ENCODE measurements around the gene NEGR1. TPM values are rescaled to one million over a fixed set of nuclear protein-coding genes. Genes with fewer than 3 reads are reported as not detected.

The NEGR1 gene
- total RNA-seq, 2 experiments from 2014 or later: not detected

- Histone ChIP-seq H3K27ac (ENCODE audit: low read depth, low read length, poor library complexity, severe bottlenecking) (no peak overlapping the region), H3K4me3 (ENCODE audit: low read depth, low read length, poor library complexity, severe bottlenecking) (no peak overlapping the region), H3K9me3 (ENCODE audit: low read length) (no peaks in the 10 kb centered on the region), H2AFZ (ENCODE audit: low read length) (no peak overlapping the region), H3K9me2 (ENCODE audit: insufficient read depth, low read length) (no peaks in the 10 kb centered on the region), H3K79me2 (ENCODE audit: insufficient read depth, low read depth, low read length) (no peaks in the 10 kb centered on the region), H4K20me1 (ENCODE audit: insufficient read depth, low read length) (no peaks in the 10 kb centered on the region), H3K4me2 (ENCODE audit: low read length) (no peak overlapping the region), H3K36me3 (ENCODE audit: insufficient read depth, low read length) (no peaks in the 10 kb centered on the region), H3K4me1 (ENCODE audit: insufficient read depth, low read length, poor library complexity, severe bottlenecking) (no peaks in the 10 kb centered on the region)
- ChIA-PET CTCF (ENCODE audit: unreplicated experiment) (no interaction called here), POLR2A (interaction anchor here (0.7 to 1.3 kb wide), 2 partner anchors 9 to 15 kb away, joined by 3 to 4 read pairs; no protein-coding TSS in a partner anchor)
- intact Hi-C loops (cut with micrococcal nuclease; ENCODE audit: unreplicated experiment): no loop called here
- BruUV-seq (replicated peaks): no TSS peak
- DNase-seq (ENCODE audit: low spot score): no peak
- TF ChIP-seq CTCF (conservative IDR thresholded peaks at IDR 0.05; ENCODE audit: low read length) (no peak), EZH2phosphoT487 (IDR thresholded peaks at IDR 0.05; ENCODE audit: borderline replicate concordance, low read depth, low read length) (no peak)
Observed at GRCh38 chr1:71817028-71817427, 465.3 kb downstream of the NEGR1 start.

- CTCF ChIA-PET (ENCODE audit: unreplicated experiment): no interaction called here
- no peak for DNase-seq (ENCODE audit: low spot score)
- Histone ChIP-seq H3K79me2 (ENCODE audit: insufficient read depth, low read depth, low read length) (no peaks in the 10 kb centered on the region), H3K4me1 (ENCODE audit: insufficient read depth, low read length, poor library complexity, severe bottlenecking) (no peaks in the 10 kb centered on the region), H2AFZ (ENCODE audit: low read length) (no peak overlapping the region), H3K4me2 (ENCODE audit: low read length) (no peak overlapping the region), H3K9me2 (ENCODE audit: insufficient read depth, low read length) (no peaks in the 10 kb centered on the region), H3K4me3 (ENCODE audit: low read depth, low read length, poor library complexity, severe bottlenecking) (no peak overlapping the region), H3K9me3 (ENCODE audit: low read length) (no peaks in the 10 kb centered on the region), H3K36me3 (ENCODE audit: insufficient read depth, low read length) (no peaks in the 10 kb centered on the region), H3K27ac (ENCODE audit: low read depth, low read length, poor library complexity, severe bottlenecking) (no peak overlapping the region), H4K20me1 (ENCODE audit: insufficient read depth, low read length) (no peaks in the 10 kb centered on the region)
- TF ChIP-seq EZH2phosphoT487 (IDR thresholded peaks at IDR 0.05; ENCODE audit: borderline replicate concordance, low read depth, low read length): no peak
- TF ChIP-seq CTCF (conservative IDR thresholded peaks at IDR 0.05; ENCODE audit: low read length): no peak
- intact Hi-C loops (cut with micrococcal nuclease; ENCODE audit: unreplicated experiment): no loop called here
- POLR2A ChIA-PET: interaction anchor here (0.5 to 1.6 kb wide), 4 partner anchors 13 to 364 kb away, joined by 3 to 5 read pairs (median 4); no protein-coding TSS in a partner anchor
- BruUV-seq (replicated peaks): no TSS peak
Observed at GRCh38 chr1:71809085-71809484, 473.3 kb downstream of the NEGR1 start.

GRCh38 chr1:71804140-71804539, 478.2 kb downstream of the NEGR1 start:
- H3K9me2 ChIP-seq (ENCODE audit: insufficient read depth, low read length): no peaks in the 10 kb centered on the region
- no peak for DNase-seq (ENCODE audit: low spot score)
- H3K4me1 ChIP-seq (ENCODE audit: insufficient read depth, low read length, poor library complexity, severe bottlenecking): no peaks in the 10 kb centered on the region
- no peaks in the 10 kb centered on the region for H4K20me1 ChIP-seq (ENCODE audit: insufficient read depth, low read length)
- no peak overlapping the region for H3K4me3 ChIP-seq (ENCODE audit: low read depth, low read length, poor library complexity, severe bottlenecking)
- H3K9me3 ChIP-seq (ENCODE audit: low read length): no peaks in the 10 kb centered on the region
- no peak overlapping the region for H3K27ac ChIP-seq (ENCODE audit: low read depth, low read length, poor library complexity, severe bottlenecking)
- CTCF ChIA-PET (ENCODE audit: unreplicated experiment): no interaction called here
- POLR2A ChIA-PET: interaction anchor here (0.6 kb wide), 1 partner anchor 333 kb away, joined by 3 read pairs; no protein-coding TSS in a partner anchor
- no peak overlapping the region for H2AFZ ChIP-seq (ENCODE audit: low read length)
- H3K4me2 ChIP-seq (ENCODE audit: low read length): no peak overlapping the region
- intact Hi-C loops (cut with micrococcal nuclease; ENCODE audit: unreplicated experiment): no loop called here
- no peaks in the 10 kb centered on the region for H3K36me3 ChIP-seq (ENCODE audit: insufficient read depth, low read length)
- H3K79me2 ChIP-seq (ENCODE audit: insufficient read depth, low read depth, low read length): no peaks in the 10 kb centered on the region
- BruUV-seq (replicated peaks): no TSS peak
- TF ChIP-seq EZH2phosphoT487 (IDR thresholded peaks at IDR 0.05; ENCODE audit: borderline replicate concordance, low read depth, low read length) (no peak), CTCF (conservative IDR thresholded peaks at IDR 0.05; ENCODE audit: low read length) (no peak)

Data from OCI-LY7 (cell line).